DOHH2 (cell line): ENCODE measurements around the gene KCNG2.

Experiments
- CTCF ChIP-seq: fragments of 200-600 bp; sonication (generic); IDR thresholded peaks from one replicate; pipeline ENCODE4 v1.5.1; 2014; ENCODE audit warnings: antibody characterized with exemption, mild to moderate bottlenecking, low read depth, low read length; ENCODE audit not compliant: poor library complexity, severe bottlenecking
- EZH2phosphoT487 ChIP-seq: fragments of 200-600 bp; sonication (generic); IDR thresholded peaks from 2 replicates; pipeline ENCODE4 v1.6.1; 2017; ENCODE audit warnings: borderline replicate concordance, mild to moderate bottlenecking, antibody characterized with exemption, low read length, moderate library complexity, mixed read lengths

GRCh38 chr18:79883461-79884293 is 85.9 kb downstream of the KCNG2 start:
- no peak for TF ChIP-seq CTCF
- no peak for TF ChIP-seq EZH2phosphoT487
